Raji (cell line): Measurements from ENCODE around the gene ZNF677.

ENCODE experiments used
- POLR2A ChIP-seq: IDR thresholded peaks from 2 replicates; pipeline ENCODE4 v1.6.1; 2011; ENCODE audit warnings: low read depth, low read length, control low read depth; ENCODE audit not compliant: insufficient read depth

The ZNF677 gene

DNA sequence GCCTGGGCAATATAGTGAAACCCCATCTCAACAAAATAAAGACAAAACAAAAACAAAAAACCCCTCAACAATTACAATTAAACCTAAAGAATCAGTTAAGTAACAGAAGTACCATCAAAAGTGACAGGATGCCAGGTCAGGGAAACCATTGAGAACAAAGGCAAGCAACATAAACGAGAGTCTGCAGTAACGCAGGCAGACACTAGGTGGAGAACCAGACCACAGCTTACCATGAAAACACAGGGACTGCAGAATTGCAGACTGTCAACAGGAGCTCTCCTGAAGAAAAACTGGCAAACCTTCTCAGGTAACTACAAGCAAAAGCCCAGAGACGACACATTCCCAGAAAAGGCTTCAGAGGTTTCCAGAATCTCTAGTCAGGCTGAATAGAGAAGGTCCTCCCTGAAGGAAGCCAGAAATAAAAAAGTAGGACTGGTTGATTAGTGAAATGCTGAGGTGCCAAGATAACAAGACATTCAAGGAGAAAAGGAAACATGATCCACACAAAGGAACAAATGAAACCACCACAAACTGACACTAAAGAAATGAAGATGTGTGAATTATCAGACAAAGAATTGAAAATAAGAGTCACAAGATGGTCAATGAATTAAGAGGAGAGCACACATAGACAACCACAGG is 59.3 kb downstream of the ZNF677 start:
- TF ChIP-seq POLR2A, result no peak

DNA sequence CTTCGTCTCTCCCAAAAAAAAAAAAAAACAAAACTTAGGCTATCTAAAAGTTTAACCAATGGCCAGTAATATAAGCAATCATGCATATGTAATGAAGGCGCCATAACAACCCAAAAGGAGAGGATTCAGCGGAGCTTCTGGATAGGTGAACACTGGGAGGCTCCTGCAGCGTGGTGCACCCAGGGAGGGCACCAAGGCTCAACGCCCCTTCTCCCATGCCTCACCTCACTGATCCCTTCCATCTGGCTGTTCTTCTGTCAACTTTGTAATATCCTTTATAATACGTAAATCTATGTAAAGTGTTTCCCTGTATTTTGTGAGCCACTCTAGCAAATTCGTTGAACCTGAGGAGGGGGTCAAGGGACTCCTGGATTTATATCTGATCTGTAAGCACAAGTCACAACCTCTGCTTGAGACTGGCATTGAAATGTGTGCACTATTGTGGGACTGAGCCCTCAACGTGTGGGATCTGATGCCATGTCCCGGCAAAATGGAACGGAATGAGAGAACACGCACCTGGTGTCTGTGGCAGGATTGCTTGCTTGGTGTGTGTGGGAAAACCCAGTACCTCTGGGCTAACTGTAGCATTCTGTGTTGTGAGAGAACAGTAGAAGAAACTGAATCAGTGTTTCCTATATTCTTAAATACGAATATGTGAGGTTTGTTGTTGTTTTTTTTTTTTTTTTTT is 61.0 kb downstream of the ZNF677 start:
- no peak for TF ChIP-seq POLR2A

DNA sequence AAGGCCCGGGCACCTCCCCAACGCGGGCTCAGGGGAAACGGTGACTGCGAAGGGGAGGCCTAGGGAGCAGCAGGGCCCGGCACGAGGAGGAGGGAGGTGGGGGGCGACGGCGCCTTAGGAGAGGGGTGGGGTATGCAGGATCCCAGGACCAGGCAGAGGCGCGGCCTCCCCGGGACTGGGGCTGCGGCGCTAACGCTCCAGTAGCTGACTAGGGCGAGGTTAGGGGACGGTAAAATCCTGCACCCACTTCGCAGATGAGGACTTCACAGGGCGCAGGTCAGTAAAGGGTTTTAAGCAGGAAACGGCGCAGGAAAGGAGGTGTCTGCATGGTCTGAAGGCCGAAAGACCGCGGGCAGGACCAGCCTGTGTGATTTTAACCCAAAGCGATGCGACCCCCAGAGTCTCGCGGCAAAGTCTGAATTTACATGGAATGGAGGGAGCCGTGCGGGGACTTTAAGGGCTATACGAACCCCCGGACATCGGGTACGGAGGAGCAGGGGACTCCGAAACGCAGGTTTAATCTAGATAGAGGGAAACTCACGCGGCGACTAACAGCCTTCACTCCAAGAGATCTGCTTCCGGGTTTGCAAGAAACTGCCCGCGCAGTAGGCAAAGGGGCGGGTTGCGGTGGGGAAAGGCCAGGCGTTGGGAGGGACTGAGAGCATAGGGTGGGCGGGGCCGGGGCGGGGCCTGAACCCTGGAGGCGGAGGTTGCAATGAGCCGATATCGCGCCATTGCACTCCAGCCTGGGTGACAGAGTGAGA is 61.7 kb downstream of the ZNF677 start, which contains the start of gene ZNF665:
TSS of gene ZNF665 (minus strand) at position 588 of the 764 bp plus-strand sequence. CDS start 10,460 bp downstream, outside the sequence.
- peak; percentile 75 for TF ChIP-seq POLR2A

DNA sequence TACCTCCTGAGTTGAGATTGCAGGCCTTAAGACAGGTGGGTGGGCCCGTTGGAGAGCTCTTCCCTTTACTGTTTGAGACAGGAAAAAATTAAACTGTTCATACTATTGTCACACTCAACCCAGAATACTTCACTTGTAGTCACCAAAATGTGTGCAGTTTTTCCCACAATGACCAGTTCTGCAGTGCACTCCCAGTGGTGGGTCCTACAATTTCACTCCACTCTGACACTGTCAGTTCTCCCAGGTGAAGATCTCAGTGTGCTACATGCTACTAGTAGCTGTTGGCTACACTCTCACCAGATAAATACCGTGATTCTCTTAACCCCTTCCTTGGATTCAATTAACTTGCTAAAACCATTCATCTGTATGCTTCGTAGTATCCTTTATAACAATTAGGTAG is 64.4 kb downstream of the ZNF677 start:
- TF ChIP-seq POLR2A, result no peak
